Mesodermal cell (in vitro differentiated cells): ENCODE results near the gene ATP5MG. TPM values are rescaled to one million over a fixed set of nuclear protein-coding genes. Genes with fewer than 3 reads are reported as not detected.
A peak's percentile ranks its signal among the peaks of the same experiment; 100 is the strongest.

Experiments
- H3K27ac ChIP-seq: 2 replicates; pipeline ENCODE4 v1.7.0; 2013; ENCODE audit warnings: mild to moderate bottlenecking, low read depth, low read length, moderate library complexity; ENCODE audit not compliant: severe bottlenecking
- H3K36me3 ChIP-seq: 2 replicates; pipeline ENCODE4 v1.7.1; 2013; ENCODE audit warnings: mild to moderate bottlenecking, low read length, moderate library complexity; ENCODE audit not compliant: control insufficient read depth, insufficient read depth
- H3K4me1 ChIP-seq: one replicate; pipeline ENCODE4 v1.7.1; 2013; ENCODE audit warnings: mild to moderate bottlenecking, low read length; ENCODE audit not compliant: insufficient read depth, control insufficient read depth, poor library complexity, severe bottlenecking
- H3K4me3 ChIP-seq: 2 replicates; pipeline ENCODE4 v1.7.0; 2013; ENCODE audit warnings: low read length, control low read depth, mild to moderate bottlenecking; ENCODE audit not compliant: insufficient read depth, poor library complexity, severe bottlenecking; ENCODE audit errors: extremely low read depth
- H3K9me3 ChIP-seq: 2 replicates; pipeline ENCODE4 v1.7.1; 2013; ENCODE audit warnings: mild to moderate bottlenecking, low read length, moderate library complexity; ENCODE audit not compliant: control insufficient read depth
- WGBS, 2 experiments: methylation state at CpG; one replicate each; pipeline ENCODE4 v1.1.5; 2013; ENCODE audit warnings: missing lambda C conversion rate in 2 of 2; ENCODE audit not compliant: insufficient coverage in 2 of 2; 5-methylcytosine and 5-hydroxymethylcytosine counted together
- polyA plus RNA-seq, 2 experiments: library from polyadenylated mRNA; stranded (reverse); fragments of 50-300 nt; gene quantifications; one replicate each; pipeline ENCODE4 v1.2.3, GENCODE V29; 2013

ATP5MG gene, protein sequence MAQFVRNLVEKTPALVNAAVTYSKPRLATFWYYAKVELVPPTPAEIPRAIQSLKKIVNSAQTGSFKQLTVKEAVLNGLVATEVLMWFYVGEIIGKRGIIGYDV
- 170 TPM for polyA plus RNA-seq (2013, experiment 1 of 2)
- polyA plus RNA-seq (2013, experiment 2 of 2): 186 TPM

DNA sequence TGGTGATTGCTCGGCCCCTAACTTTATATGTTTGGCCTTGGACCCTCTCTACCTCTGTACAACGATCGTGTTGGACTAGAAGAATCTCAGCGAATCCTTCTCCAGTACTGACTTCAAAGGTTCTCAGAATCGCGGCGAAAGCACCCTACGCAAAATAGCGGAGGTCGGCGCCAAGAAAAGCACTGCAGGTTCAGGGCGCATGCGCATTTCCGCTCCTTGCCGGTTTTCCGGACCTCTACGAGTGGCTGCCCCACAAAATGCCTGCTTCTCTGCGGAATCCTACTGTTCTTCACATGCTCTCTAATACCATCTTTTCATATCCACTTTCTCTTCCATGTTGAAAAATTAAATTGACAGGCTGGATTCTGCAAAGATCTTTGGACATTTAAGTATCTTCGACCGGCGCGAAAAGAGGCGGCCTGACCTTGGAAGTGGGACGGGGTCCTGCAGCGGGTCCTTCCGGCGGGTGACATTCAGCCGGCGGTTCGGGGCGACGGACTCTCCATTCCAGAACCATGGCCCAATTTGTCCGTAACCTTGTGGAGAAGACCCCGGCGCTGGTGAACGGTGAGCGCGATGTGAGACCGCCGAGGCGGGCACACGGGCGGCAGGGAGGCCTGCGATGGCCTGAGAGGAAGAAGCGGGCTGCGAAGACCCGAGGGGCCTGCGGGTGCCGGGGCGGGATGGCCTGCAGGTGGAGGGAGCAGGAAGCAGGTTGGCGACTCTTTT, at the start of gene ATP5MG:
TSS of gene ATP5MG (plus strand) at position 456 of the 729 bp plus-strand sequence. CDS start at position 516, 60 bp downstream.
- peak within 1 kb of the TSS; percentile 94 for H3K27ac ChIP-seq
- peaks cover 4% of the 10 kb centered on the region for H3K4me1 ChIP-seq
- H3K9me3 ChIP-seq: no peaks in the 10 kb centered on the region
- peaks cover 38% of the 10 kb centered on the region for H3K36me3 ChIP-seq
- WGBS, 2 experiments: 0 to 1% methylated on average over 44 to 50 of the region's 51 CpGs
- peak within 1 kb of the TSS; percentile 88 for H3K4me3 ChIP-seq

DNA sequence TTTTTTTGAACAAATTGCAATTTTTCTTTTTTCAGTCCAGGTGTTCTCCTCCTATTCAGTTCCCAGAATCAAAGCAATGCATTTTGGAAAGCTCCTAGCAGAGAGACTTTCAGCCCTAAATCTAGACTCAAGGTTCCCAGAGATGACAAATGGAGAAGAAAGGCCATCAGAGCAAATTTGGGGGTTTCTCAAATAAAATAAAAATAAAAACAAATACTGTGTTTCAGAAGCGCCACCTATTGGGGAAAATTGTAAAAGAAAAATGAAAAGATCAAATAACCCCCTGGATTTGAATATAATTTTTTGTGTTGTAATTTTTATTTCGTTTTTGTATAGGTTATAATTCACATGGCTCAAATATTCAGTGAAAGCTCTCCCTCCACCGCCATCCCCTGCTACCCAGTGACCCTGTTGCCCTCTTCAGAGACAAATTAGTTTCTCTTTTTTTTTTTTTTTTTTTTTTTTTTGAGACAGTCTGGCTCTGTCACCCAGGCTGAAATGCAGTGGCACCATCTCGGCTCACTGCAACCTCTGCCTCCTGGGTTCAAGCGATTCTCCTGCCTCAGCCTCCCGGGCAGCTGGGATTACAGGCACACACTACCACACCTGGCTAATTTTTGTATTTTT, 48.2 kb upstream of the ATP5MG start:
- no peaks in the 10 kb centered on the region for H3K36me3 ChIP-seq
- 8% methylated on average over 2 of the region's 6 CpGs; no CpG with 5 or more reads in 1 of the 2 experiments for WGBS, 2 experiments
- no peak overlapping the region for H3K27ac ChIP-seq
- no peaks in the 10 kb centered on the region for H3K9me3 ChIP-seq
- H3K4me1 ChIP-seq: no peaks in the 10 kb centered on the region
- H3K4me3 ChIP-seq: no peak overlapping the region

DNA sequence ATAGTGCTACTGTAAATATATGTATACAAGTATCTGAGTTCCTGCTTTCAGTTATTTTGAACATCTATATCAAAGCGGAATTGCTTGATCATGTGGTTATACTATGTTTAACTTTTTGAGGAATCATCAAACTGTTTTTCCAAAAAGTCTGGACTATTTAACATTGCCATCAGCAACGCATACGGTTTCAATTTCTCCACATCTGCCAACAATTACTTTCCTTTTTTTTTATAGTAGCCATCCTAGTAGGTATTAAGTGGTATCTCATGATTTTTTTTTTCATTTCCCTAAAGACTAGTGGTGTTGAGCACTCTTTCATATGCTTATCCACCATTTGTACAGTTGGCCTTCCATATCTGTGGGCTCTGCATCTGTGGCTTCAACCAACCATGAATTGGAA, 43.3 kb upstream of the ATP5MG start:
- no peaks in the 10 kb centered on the region for H3K9me3 ChIP-seq
- peaks cover 6% of the 10 kb centered on the region for H3K4me1 ChIP-seq
- H3K27ac ChIP-seq: no peak overlapping the region
- 100% methylated on average over 1 of the region's 3 CpGs; no CpG with 5 or more reads in 1 of the 2 experiments for WGBS, 2 experiments
- H3K36me3 ChIP-seq: no peaks in the 10 kb centered on the region
- no peak overlapping the region for H3K4me3 ChIP-seq

DNA sequence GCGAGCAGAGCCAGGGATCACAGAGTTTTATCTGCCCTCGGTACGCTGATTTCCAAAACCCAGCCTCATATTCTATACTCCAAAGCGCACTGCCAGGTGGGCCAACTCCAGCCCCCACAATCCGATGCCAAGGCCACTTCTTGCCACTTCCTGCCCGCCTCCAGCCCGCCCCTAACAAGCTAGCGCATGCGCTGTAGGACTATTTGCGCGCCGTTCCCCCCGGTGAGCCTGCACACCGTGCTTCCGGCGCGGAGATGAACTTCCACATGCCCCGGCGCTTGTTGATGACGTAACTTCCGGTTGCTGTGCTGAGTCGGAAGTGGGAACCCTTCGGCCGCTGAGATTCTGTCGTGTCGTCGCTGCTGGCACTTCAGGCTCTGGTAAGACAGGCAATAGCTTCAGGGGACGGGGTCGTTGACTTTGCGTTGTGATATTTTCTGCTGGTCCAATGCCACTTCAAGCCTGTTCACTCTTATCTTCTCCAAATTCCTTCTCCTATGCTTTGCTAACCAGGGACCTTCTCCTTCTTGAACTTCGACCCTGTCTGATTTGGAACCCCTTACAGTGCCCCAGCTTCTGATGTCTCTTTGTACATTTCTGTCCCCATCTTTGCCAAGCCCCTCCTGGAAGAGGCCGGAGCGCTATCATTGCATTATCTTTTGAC, 42.0 kb upstream of the ATP5MG start, which contains the start of gene UBE4A:
TSS of gene UBE4A (plus strand) at position 306 of the 664 bp plus-strand sequence. CDS start 5,481 bp downstream, outside the sequence.
- H3K27ac ChIP-seq: peak within 1 kb of the TSS; percentile 66
- H3K9me3 ChIP-seq: no peaks in the 10 kb centered on the region
- WGBS, 2 experiments: 3 to 11% methylated on average over 21 to 32 of the region's 33 CpGs
- H3K4me3 ChIP-seq: peak within 1 kb of the TSS; percentile 96
- H3K4me1 ChIP-seq: peaks cover 6% of the 10 kb centered on the region
- H3K36me3 ChIP-seq: peaks cover 2% of the 10 kb centered on the region

- Histone ChIP-seq H3K9me3 (no peaks in the 10 kb centered on the region), H3K4me1 (peaks cover 6% of the 10 kb centered on the region), H3K36me3 (peaks cover 44% of the 10 kb centered on the region), H3K27ac (no peak overlapping the region), H3K4me3 (no peak overlapping the region)
- 89% methylated on average over 1 of the region's 3 CpGs; no CpG with 5 or more reads in 1 of the 2 experiments for WGBS, 2 experiments
Measured at GRCh38 chr11:118364956-118365615, 36.3 kb upstream of the ATP5MG start.

DNA sequence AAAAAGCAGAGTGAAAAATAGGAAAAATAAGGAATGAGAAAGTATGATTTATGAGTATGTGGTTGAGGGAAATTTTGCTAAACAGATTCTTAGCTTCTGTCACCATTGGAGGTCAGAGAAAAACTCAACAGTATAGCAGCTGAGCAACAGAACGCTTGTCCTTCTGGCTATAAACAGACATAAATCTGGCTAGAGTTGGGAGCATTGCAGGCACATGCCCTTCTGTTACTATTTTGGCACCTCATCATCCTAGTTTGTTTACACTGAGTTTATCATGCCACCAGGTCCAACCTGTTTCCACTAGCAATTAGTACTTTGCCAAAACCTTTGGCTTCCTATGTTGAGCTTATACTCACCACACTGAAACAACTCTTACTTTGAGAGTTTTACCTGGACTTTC, 35.1 kb upstream of the ATP5MG start:
- 100% methylated on average over 1 of the region's 1 CpG for WGBS, 2 experiments

DNA sequence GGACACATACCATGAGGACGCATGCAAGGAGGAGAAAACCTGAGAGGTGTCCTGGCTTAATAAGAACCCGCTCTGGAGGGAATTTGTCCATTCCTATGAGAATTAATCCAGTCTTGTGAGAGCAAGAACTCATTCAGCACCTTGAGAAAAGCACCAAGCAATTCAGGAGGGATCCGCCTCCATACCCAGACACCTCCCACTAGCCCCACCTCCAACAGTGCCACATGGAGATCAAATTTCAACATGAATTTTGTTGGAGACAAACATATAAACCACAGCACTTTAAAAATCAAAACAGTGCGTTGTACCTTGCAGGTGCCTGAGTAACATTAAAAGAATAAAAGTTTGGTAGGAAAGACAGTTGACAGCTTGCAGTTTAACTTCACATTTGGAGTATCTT, 30.6 kb upstream of the ATP5MG start:
- peaks cover 82% of the 10 kb centered on the region for H3K36me3 ChIP-seq
- no peak overlapping the region for H3K4me3 ChIP-seq
- no peaks in the 10 kb centered on the region for H3K4me1 ChIP-seq
- H3K9me3 ChIP-seq: no peaks in the 10 kb centered on the region
- H3K27ac ChIP-seq: no peak overlapping the region
- WGBS, 2 experiments: 96 to 100% methylated on average over 1 to 3 of the region's 4 CpGs

More for the DNA sequence above, 35.1 kb upstream of the ATP5MG start:
- Histone ChIP-seq H3K27ac (no peak overlapping the region), H3K9me3 (no peaks in the 10 kb centered on the region), H3K4me3 (no peak overlapping the region), H3K36me3 (peaks cover 54% of the 10 kb centered on the region), H3K4me1 (no peaks in the 10 kb centered on the region)

DNA sequence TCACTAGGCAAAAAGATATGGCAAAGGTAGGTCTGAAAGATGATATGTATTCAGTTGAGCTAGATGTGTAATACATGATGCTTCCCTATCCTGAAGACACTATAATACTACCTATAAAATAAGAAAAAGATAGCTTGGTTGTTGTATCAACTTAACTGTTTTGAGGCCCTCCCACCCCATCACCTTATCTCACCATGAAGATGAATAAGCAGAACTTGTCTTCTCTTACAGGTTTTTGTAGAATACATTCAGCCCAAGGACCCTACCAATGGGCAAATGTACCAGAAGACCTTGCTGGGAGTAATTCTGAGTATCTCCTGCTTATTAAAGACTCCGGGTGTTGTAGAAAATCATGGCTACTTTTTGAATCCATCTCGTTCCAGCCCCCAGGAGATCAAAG, 28.1 kb upstream of the ATP5MG start:
- Histone ChIP-seq H3K36me3 (peaks cover 88% of the 10 kb centered on the region), H3K27ac (no peak overlapping the region), H3K4me3 (no peak overlapping the region), H3K9me3 (no peaks in the 10 kb centered on the region), H3K4me1 (no peaks in the 10 kb centered on the region)
- WGBS, 2 experiments: 100% methylated on average over 1 of the region's 2 CpGs

GRCh38 chr11:118373871-118374270, 27.5 kb upstream of the ATP5MG start:
- Histone ChIP-seq H3K27ac (no peak overlapping the region), H3K36me3 (peaks cover 87% of the 10 kb centered on the region), H3K9me3 (no peaks in the 10 kb centered on the region), H3K4me1 (no peaks in the 10 kb centered on the region), H3K4me3 (no peak overlapping the region)
- 93 to 95% methylated on average over 3 of the region's 5 CpGs for WGBS, 2 experiments

GRCh38 chr11:118374729-118375128, 26.7 kb upstream of the ATP5MG start:
- Histone ChIP-seq H3K27ac (no peak overlapping the region), H3K4me3 (no peak overlapping the region), H3K9me3 (no peaks in the 10 kb centered on the region), H3K4me1 (no peaks in the 10 kb centered on the region), H3K36me3 (peaks cover 87% of the 10 kb centered on the region)
- 90 to 100% methylated on average over 2 to 3 of the region's 3 CpGs for WGBS, 2 experiments
